H9 (cell line): ENCODE data around the gene SS18L1. TPM values are rescaled to one million over a fixed set of nuclear protein-coding genes. Genes with fewer than 3 reads are reported as not detected.

Experiments
- DNase-seq: peaks from one replicate; pipeline ENCODE4 v3.0.0-alpha.2; 2017
- H2AFZ ChIP-seq: one replicate; pipeline ENCODE4 v1.6.1; 2013; ENCODE audit warnings: mild to moderate bottlenecking, low read length, control low read depth, moderate library complexity
- H2AK5ac ChIP-seq: 2 replicates; pipeline ENCODE4 v1.6.1; 2013; ENCODE audit warnings: low read length, control low read depth, mixed read lengths; ENCODE audit not compliant: insufficient read length
- H2BK120ac ChIP-seq: one replicate; pipeline ENCODE4 v1.6.1; 2013; ENCODE audit warnings: low read depth, mild to moderate bottlenecking, low read length, control low read depth, inconsistent platforms; ENCODE audit not compliant: poor library complexity, severe bottlenecking
- H2BK12ac ChIP-seq: 2 replicates; pipeline ENCODE4 v1.6.1; 2013; ENCODE audit warnings: low read length, control low read depth, mixed read lengths, low read depth; ENCODE audit not compliant: insufficient read length
- H2BK15ac ChIP-seq: 2 replicates; pipeline ENCODE4 v1.6.1; 2013; ENCODE audit warnings: low read depth, low read length, control low read depth
- H2BK20ac ChIP-seq: one replicate; pipeline ENCODE4 v1.6.1; 2013; ENCODE audit warnings: low read depth, mild to moderate bottlenecking, low read length, control low read depth, inconsistent platforms; ENCODE audit not compliant: poor library complexity, severe bottlenecking
- H2BK5ac ChIP-seq: 2 replicates; pipeline ENCODE4 v1.6.1; 2013; ENCODE audit warnings: low read length, control low read depth, mixed read lengths; ENCODE audit not compliant: insufficient read length
- H3K14ac ChIP-seq: 2 replicates; pipeline ENCODE4 v1.6.1; 2013; ENCODE audit warnings: low read length, control low read depth; ENCODE audit not compliant: insufficient read depth
- H3K18ac ChIP-seq: 2 replicates; pipeline ENCODE4 v1.6.1; 2013; ENCODE audit warnings: low read depth, mild to moderate bottlenecking, mixed read lengths, low read length, control low read depth; ENCODE audit not compliant: insufficient read length
- H3K23ac ChIP-seq: 2 replicates; pipeline ENCODE4 v1.6.1; 2013; ENCODE audit warnings: low read length, control low read depth, mixed read lengths, low read depth; ENCODE audit not compliant: insufficient read length
- H3K23me2 ChIP-seq: 2 replicates; pipeline ENCODE4 v1.6.1; 2013; ENCODE audit warnings: low read depth, mild to moderate bottlenecking, mixed read lengths, low read length, control low read depth; ENCODE audit not compliant: insufficient read length, poor library complexity, severe bottlenecking
- H3K27ac ChIP-seq: 2 replicates; pipeline ENCODE4 v1.5.1; 2013; ENCODE audit warnings: low read length, control low read depth, mixed read lengths, low read depth; ENCODE audit not compliant: insufficient read length
- H3K27me3 ChIP-seq: 2 replicates; pipeline ENCODE4 v1.6.1; 2013; ENCODE audit warnings: low read length, control low read depth, inconsistent platforms; ENCODE audit not compliant: insufficient read depth
- H3K4ac ChIP-seq: 2 replicates; pipeline ENCODE4 v1.6.1; 2013; ENCODE audit warnings: low read depth, mild to moderate bottlenecking, control low read depth, inconsistent platforms, low read length, moderate library complexity
- H3K4me1 ChIP-seq: 2 replicates; pipeline ENCODE4 v1.6.1; 2013; ENCODE audit warnings: low read length, control low read depth, inconsistent platforms; ENCODE audit not compliant: insufficient read depth
- H3K4me2 ChIP-seq: 2 replicates; pipeline ENCODE4 v1.6.1; 2013; ENCODE audit warnings: low read length, control low read depth, mixed read lengths; ENCODE audit not compliant: insufficient read length, insufficient read depth
- H3K56ac ChIP-seq: 2 replicates; pipeline ENCODE4 v1.6.1; 2013; ENCODE audit warnings: low read depth, mild to moderate bottlenecking, mixed read lengths, low read length, control low read depth; ENCODE audit not compliant: insufficient read length
- H3K79me1 ChIP-seq: 2 replicates; pipeline ENCODE4 v1.6.1; 2013; ENCODE audit warnings: low read depth, mild to moderate bottlenecking, moderate library complexity, low read length, control low read depth, inconsistent platforms; ENCODE audit not compliant: insufficient read depth, poor library complexity, severe bottlenecking
- H3K79me2 ChIP-seq: 2 replicates; pipeline ENCODE4 v1.6.1; 2013; ENCODE audit warnings: low read length, control low read depth, inconsistent platforms; ENCODE audit not compliant: insufficient read depth
- H3K9ac ChIP-seq: 2 replicates; pipeline ENCODE4 v1.6.1; 2013; ENCODE audit warnings: low read length, control low read depth, mixed read lengths; ENCODE audit not compliant: insufficient read length; ENCODE audit errors: extremely low read depth
- H3K9me3 ChIP-seq: one replicate; pipeline ENCODE4 v1.6.1; 2013; ENCODE audit warnings: low read depth, low read length, inconsistent platforms; ENCODE audit not compliant: control insufficient read depth
- H3T11ph ChIP-seq: one replicate; pipeline ENCODE4 v1.6.1; 2013; ENCODE audit warnings: mild to moderate bottlenecking, low read length, control low read depth, inconsistent platforms
- H4K20me1 ChIP-seq: one replicate; pipeline ENCODE4 v1.6.1; 2013; ENCODE audit not compliant: control insufficient read depth, insufficient read length, insufficient read depth
- H4K5ac ChIP-seq: 2 replicates; pipeline ENCODE4 v1.6.1; 2013; ENCODE audit warnings: low read depth, mild to moderate bottlenecking, mixed read lengths, low read length, control low read depth; ENCODE audit not compliant: insufficient read length
- H4K8ac ChIP-seq: replicated peaks from 2 replicates; pipeline ENCODE4 v1.6.1; 2013; ENCODE audit warnings: low read length, control low read depth, mixed read lengths, low read depth; ENCODE audit not compliant: insufficient read length
- H4K91ac ChIP-seq: 2 replicates; pipeline ENCODE4 v1.6.1; 2013; ENCODE audit warnings: low read depth, mild to moderate bottlenecking, moderate library complexity, mixed read lengths, low read length, control low read depth; ENCODE audit not compliant: insufficient read length
- H3K27ac Mint-ChIP-seq, 3 experiments: 2 replicates in 2 of 3; 3 replicates in 1 of 3; pipeline ENCODE4 v1.8.0; 2020 to 2021; ENCODE audit warnings: mixed read lengths in 3 of 3, mild to moderate bottlenecking in 1 of 3, moderate library complexity in 1 of 3
- H3K27me3 Mint-ChIP-seq: 2 replicates; pipeline ENCODE4 v1.8.0; 2021; ENCODE audit warnings: low read depth, mild to moderate bottlenecking, moderate library complexity, mixed read lengths
- H3K36me3 Mint-ChIP-seq, 3 experiments: 2 replicates in 2 of 3; 3 replicates in 1 of 3; pipeline ENCODE4 v1.8.0; 2020 to 2021; ENCODE audit warnings: low read depth in 3 of 3, mixed read lengths in 3 of 3; ENCODE audit not compliant: insufficient read depth in 1 of 3
- H3K4me1 Mint-ChIP-seq, 2 experiments: 2 replicates each; pipeline ENCODE4 v1.8.0; 2020; ENCODE audit warnings: mixed read lengths in 2 of 2
- H3K4me3 Mint-ChIP-seq, 2 experiments: 2 replicates in 1 of 2; 3 replicates in 1 of 2; pipeline ENCODE4 v1.8.0; 2020 to 2021; ENCODE audit warnings: mild to moderate bottlenecking in 2 of 2, mixed read lengths in 2 of 2, moderate library complexity in 1 of 2
- H3K9me3 Mint-ChIP-seq, 2 experiments: 2 replicates in 1 of 2; 3 replicates in 1 of 2; pipeline ENCODE4 v1.8.0; 2020; ENCODE audit warnings: mild to moderate bottlenecking in 2 of 2, mixed read lengths in 2 of 2, moderate library complexity in 1 of 2
- WGBS: extraction: QIAGEN DNeasy Blood & Tissue Kit; methylation state at CpG from one replicate; pipeline ENCODE4 v1.1.7; 2013; ENCODE audit warnings: missing lambda C conversion rate, low lambda C conversion rate, mixed read lengths; ENCODE audit not compliant: insufficient read length; ENCODE audit errors: extremely low coverage; 5-methylcytosine and 5-hydroxymethylcytosine counted together
- total RNA-seq: library from RNA; stranded (reverse); gene quantifications from 2 replicates; pipeline ENCODE4 v1.2.1, GENCODE V29; 2021
- TF ChIP-seq, protein P1 (sequence below): fragments of 200-600 bp; sonication (generic); conservative IDR thresholded peaks from 3 replicates; pipeline ENCODE4 v1.8.0; 2021; ENCODE audit warnings: antibody characterized with exemption, mild to moderate bottlenecking

SS18L1 gene
- total RNA-seq, 1 experiment from 2014 or later = 22.2 TPM

DNA sequence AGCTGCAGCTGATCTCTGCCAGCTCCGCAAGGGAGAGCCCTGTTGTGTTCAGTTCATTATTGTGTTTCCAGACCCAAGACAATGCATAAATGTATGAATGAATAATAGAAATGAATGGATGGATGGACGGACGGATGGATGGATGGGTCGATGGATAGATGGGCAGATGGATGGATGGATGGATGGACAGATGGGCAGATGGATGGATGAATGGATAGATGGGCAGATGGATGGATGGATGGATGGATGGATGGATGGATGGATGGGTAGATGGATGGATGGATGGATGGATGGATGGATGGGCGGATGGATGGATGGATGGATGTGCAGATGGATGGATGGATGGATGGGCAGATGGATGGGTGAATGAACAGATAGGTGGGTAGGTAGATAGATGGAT lies 38.0 kb upstream of the SS18L1 start:
- H3K23ac ChIP-seq = no peak overlapping the region
- no peak overlapping the region for H3K4me3 Mint-ChIP-seq

More for the DNA sequence above, 38.0 kb upstream of the SS18L1 start:
- H4K91ac ChIP-seq = no peak overlapping the region
- H3K14ac ChIP-seq = no peak overlapping the region
- H2BK15ac ChIP-seq = no peak overlapping the region
- no peaks in the 10 kb centered on the region for H3K79me1 ChIP-seq
- H2BK5ac ChIP-seq = no peak overlapping the region
- TF ChIP-seq, protein P1, sequence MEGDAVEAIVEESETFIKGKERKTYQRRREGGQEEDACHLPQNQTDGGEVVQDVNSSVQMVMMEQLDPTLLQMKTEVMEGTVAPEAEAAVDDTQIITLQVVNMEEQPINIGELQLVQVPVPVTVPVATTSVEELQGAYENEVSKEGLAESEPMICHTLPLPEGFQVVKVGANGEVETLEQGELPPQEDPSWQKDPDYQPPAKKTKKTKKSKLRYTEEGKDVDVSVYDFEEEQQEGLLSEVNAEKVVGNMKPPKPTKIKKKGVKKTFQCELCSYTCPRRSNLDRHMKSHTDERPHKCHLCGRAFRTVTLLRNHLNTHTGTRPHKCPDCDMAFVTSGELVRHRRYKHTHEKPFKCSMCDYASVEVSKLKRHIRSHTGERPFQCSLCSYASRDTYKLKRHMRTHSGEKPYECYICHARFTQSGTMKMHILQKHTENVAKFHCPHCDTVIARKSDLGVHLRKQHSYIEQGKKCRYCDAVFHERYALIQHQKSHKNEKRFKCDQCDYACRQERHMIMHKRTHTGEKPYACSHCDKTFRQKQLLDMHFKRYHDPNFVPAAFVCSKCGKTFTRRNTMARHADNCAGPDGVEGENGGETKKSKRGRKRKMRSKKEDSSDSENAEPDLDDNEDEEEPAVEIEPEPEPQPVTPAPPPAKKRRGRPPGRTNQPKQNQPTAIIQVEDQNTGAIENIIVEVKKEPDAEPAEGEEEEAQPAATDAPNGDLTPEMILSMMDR = no peak
- H3K18ac ChIP-seq = no peak overlapping the region
- H3T11ph ChIP-seq = no peak overlapping the region
- Mint-ChIP-seq H3K27ac (no peak overlapping the region), H3K9me3 (peaks cover 36 to 38% of the 10 kb centered on the region in 2 experiments), H3K27me3 (peaks cover 26% of the 10 kb centered on the region), H3K36me3 (peaks cover 9 to 11% (median 11%) of the 10 kb centered on the region in 3 experiments; a peak in 5 of 7 replicates), H3K4me1 (peaks cover 8 to 15% of the 10 kb centered on the region in 2 experiments)
- H4K8ac ChIP-seq = no peak overlapping the region
- no peak overlapping the region for H3K4me2 ChIP-seq
- H3K27me3 ChIP-seq = no peaks in the 10 kb centered on the region
- H2BK20ac ChIP-seq = no peak overlapping the region
- H3K56ac ChIP-seq = no peak overlapping the region
- no peaks in the 10 kb centered on the region for H4K20me1 ChIP-seq
- H2BK12ac ChIP-seq = no peak overlapping the region
- H3K79me2 ChIP-seq = no peaks in the 10 kb centered on the region
- no peak overlapping the region for H2AFZ ChIP-seq
- no peak overlapping the region for H3K4ac ChIP-seq
- 100% methylated on average over 2 of the region's 5 CpGs for WGBS
- no peak for DNase-seq
- no peaks in the 10 kb centered on the region for H3K23me2 ChIP-seq
- no peaks in the 10 kb centered on the region for H3K9me3 ChIP-seq
- H3K4me1 ChIP-seq = no peaks in the 10 kb centered on the region; the same call in 1 of the 2 replicates
- no peak overlapping the region for H3K27ac ChIP-seq
- no peak overlapping the region for H3K9ac ChIP-seq
- H2BK120ac ChIP-seq = no peak overlapping the region
- H4K5ac ChIP-seq = no peak overlapping the region
- H2AK5ac ChIP-seq = no peak overlapping the region
